ENCODE data around the gene GNAT2. TPM values are rescaled to one million over a fixed set of nuclear protein-coding genes. Genes with fewer than 3 reads are reported as not detected.

The GNAT2 gene
- total RNA-seq, 6 donors from 2014 or later, result 0.20 to 0.46 TPM; not detected in 4

GRCh38 chr1:109643385-109644230 lies 24.2 kb upstream of the GNAT2 start:
- DNase-seq (peak; percentile 83 to 97), ATAC-seq (ENCODE audit: low FRiP score in 2 of 2) (peak; percentile 90 to 93)
- TF ChIP-seq CTCF (IDR thresholded peaks at IDR 0.05), result peak; percentile 87 to 90 (median 89)
- no peak for TF ChIP-seq EP300 (IDR thresholded peaks at IDR 0.05)
- no peak for TF ChIP-seq POLR2AphosphoS5 (IDR thresholded peaks at IDR 0.05)
- TF ChIP-seq POLR2A (IDR thresholded peaks at IDR 0.05), result no peak
- Histone ChIP-seq H3K9me3 (no peaks in the 10 kb centered on the region), H3K27ac (no peak overlapping the region), H3K36me3 (no peaks in the 10 kb centered on the region), H3K4me1 (peaks cover 0 to 16% (median 7%) of the 10 kb centered on the region in 4 donors), H3K4me3 (no peak overlapping the region), H3K27me3 (no peaks in the 10 kb centered on the region)
- 31 to 78% methylated on average over 12 to 32 of the region's 32 CpGs for WGBS, 2 donors

DNA sequence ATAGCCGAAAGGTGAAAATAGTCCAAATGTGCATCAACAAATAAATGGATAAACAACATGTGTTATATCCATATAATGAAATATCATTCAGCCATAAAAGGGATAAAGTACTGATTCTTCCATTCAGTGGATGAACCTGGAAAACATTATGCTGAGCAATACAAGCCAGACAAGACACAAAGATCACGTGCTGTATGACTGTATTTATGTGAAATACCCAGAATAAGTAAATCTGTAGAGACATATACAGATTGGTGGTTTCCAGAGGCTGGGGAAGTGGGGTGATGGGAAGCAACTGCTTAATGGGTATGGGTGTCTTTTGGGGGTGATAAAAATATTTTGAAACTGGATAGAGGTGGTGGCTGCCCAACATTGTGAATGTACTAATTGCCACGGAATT lies 23.2 kb upstream of the GNAT2 start:
- DNase-seq (no peak), ATAC-seq (ENCODE audit: low FRiP score in 2 of 2) (no peak)
- no peaks in the 10 kb centered on the region for H3K36me3 ChIP-seq
- H3K9me3 ChIP-seq, result no peaks in the 10 kb centered on the region
- H3K27me3 ChIP-seq, result no peaks in the 10 kb centered on the region
- H3K4me3 ChIP-seq, result no peak overlapping the region
- peaks cover 0 to 16% (median 7%) of the 10 kb centered on the region in 4 donors for H3K4me1 ChIP-seq
- WGBS, 2 donors, result 58 to 68% methylated on average over 3 of the region's 3 CpGs
- no peak overlapping the region for H3K27ac ChIP-seq
- TF ChIP-seq CTCF (IDR thresholded peaks at IDR 0.05) (no peak), POLR2AphosphoS5 (IDR thresholded peaks at IDR 0.05) (no peak), POLR2A (IDR thresholded peaks at IDR 0.05) (no peak), EP300 (IDR thresholded peaks at IDR 0.05) (no peak)

GRCh38 chr1:109641861-109642260 lies 22.4 kb upstream of the GNAT2 start:
- ATAC-seq (ENCODE audit: low FRiP score in 2 of 2) (no peak), DNase-seq (no peak)
- no peaks in the 10 kb centered on the region for H3K27me3 ChIP-seq
- H3K27ac ChIP-seq, result no peak overlapping the region
- 69 to 72% methylated on average over 2 of the region's 2 CpGs for WGBS, 2 donors
- no peaks in the 10 kb centered on the region for H3K36me3 ChIP-seq
- peaks cover 0 to 16% (median 7%) of the 10 kb centered on the region in 4 donors for H3K4me1 ChIP-seq
- H3K9me3 ChIP-seq, result no peaks in the 10 kb centered on the region
- TF ChIP-seq CTCF (IDR thresholded peaks at IDR 0.05), result no peak
- TF ChIP-seq POLR2A (IDR thresholded peaks at IDR 0.05), result no peak
- TF ChIP-seq POLR2AphosphoS5 (IDR thresholded peaks at IDR 0.05), result no peak
- no peak for TF ChIP-seq EP300 (IDR thresholded peaks at IDR 0.05)
- H3K4me3 ChIP-seq, result no peak overlapping the region

DNA sequence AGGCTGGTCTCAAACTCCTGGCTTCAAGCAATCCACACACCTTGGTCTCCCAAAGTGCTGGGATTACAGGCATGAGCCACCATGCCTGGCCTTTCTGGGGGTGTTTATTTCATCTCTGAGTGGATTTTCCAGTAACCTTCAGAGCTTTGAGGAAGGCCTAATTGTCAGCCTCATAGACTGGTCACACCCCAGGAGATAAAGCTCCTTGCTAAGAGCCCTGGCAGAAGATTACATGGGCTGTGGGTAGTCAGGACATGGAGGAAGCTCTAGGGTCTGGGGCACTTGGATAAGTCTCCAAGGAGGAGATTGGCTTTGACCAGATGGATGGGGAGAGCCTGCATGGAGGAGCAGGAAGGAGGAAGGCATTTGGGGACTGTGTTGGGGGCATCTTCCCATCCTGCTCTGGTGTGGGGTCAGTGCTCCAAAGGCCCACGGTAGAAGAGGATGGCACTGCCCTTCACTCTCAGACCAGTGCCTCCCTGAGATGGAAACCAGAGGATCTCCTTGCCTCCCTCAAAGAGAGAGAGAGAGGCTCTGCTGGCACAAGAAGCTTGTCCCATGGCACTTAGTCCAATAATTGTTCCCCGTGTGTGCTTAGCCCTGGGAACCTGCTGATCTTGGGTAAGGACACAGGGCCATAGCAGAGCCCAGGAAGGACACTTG lies 21.8 kb upstream of the GNAT2 start:
- no peak for TF ChIP-seq EP300 (IDR thresholded peaks at IDR 0.05)
- no peak for TF ChIP-seq POLR2AphosphoS5 (IDR thresholded peaks at IDR 0.05)
- TF ChIP-seq CTCF (IDR thresholded peaks at IDR 0.05), result no peak
- no peak for TF ChIP-seq POLR2A (IDR thresholded peaks at IDR 0.05)
- H3K27ac ChIP-seq, result no peak overlapping the region
- ATAC-seq (ENCODE audit: low FRiP score in 2 of 2), result no peak
- 69 to 86% methylated on average over 2 of the region's 2 CpGs for WGBS, 2 donors
- no peak overlapping the region for H3K4me3 ChIP-seq
- H3K27me3 ChIP-seq, result no peaks in the 10 kb centered on the region
- DNase-seq, result no peak
- H3K9me3 ChIP-seq, result no peaks in the 10 kb centered on the region
- H3K4me1 ChIP-seq, result peaks cover 0 to 16% (median 10%) of the 10 kb centered on the region in 4 donors
- no peaks in the 10 kb centered on the region for H3K36me3 ChIP-seq

Data from upper lobe of left lung (tissue), 6 donors.